ENCODE results near the gene OR14K1.
"Not testable (repeated sequence)": the region's sequence is repeated elsewhere in the genome, so short reads cannot be mapped to it uniquely, and the experiment has no call there.

OR14K1 gene
- total RNA-seq, result 0 reads per million in 2 experiments

- DNase-seq (ENCODE audit: low read depth), result no peak
These were observed at the start of gene OR14K1 for GRCh38 chr1:247738315-247738714. Gene OR14K1, plus strand, starts transcription at chr1:247738615. Its CDS starts 0 bp downstream, at chr1:247738615.

GRCh38 chr1:247701338-247701737 lies 37.1 kb upstream of the OR14K1 start:
- DNase-seq (ENCODE audit: low read depth), result no peak

- DNase-seq (ENCODE audit: low read depth), result not testable (repeated sequence)
These were observed 27.7 kb upstream of the OR14K1 start for GRCh38 chr1:247710681-247711080.

- DNase-seq (ENCODE audit: low read depth), result no peak
These were observed 24.7 kb upstream of the OR14K1 start for GRCh38 chr1:247713753-247714152.

GRCh38 chr1:247716546-247716945 lies 21.9 kb upstream of the OR14K1 start, which contains the start of gene OR6F1:
Gene OR6F1, minus strand, starts transcription at chr1:247716646. Its CDS starts 3,891 bp downstream, at chr1:247712755.
- no peak for DNase-seq (ENCODE audit: low read depth)

- DNase-seq (ENCODE audit: low read depth), result no peak
These were observed 17.2 kb upstream of the OR14K1 start for GRCh38 chr1:247721222-247721621.

GRCh38 chr1:247740721-247741120 lies 2.3 kb downstream of the OR14K1 start:
- DNase-seq (ENCODE audit: low read depth), result no peak

GRCh38 chr1:247741756-247742155 lies 3.3 kb downstream of the OR14K1 start:
- DNase-seq (ENCODE audit: low read depth), result no peak

- not testable (repeated sequence) for DNase-seq (ENCODE audit: low read depth)
These were observed 3.9 kb downstream of the OR14K1 start for GRCh38 chr1:247742215-247742760.

GRCh38 chr1:247746391-247746935 lies 8.0 kb downstream of the OR14K1 start:
- no peak for DNase-seq (ENCODE audit: low read depth)

GRCh38 chr1:247747616-247748015 lies 9.2 kb downstream of the OR14K1 start:
- no peak for DNase-seq (ENCODE audit: low read depth)

GRCh38 chr1:247748041-247748440 lies 9.6 kb downstream of the OR14K1 start, which contains the start of gene OR14A2:
Gene OR14A2, minus strand, starts transcription at chr1:247748141.
- no peak for DNase-seq (ENCODE audit: low read depth)

- DNase-seq (ENCODE audit: low read depth), result no peak
These were observed 11.5 kb downstream of the OR14K1 start for GRCh38 chr1:247749870-247750269.

GRCh38 chr1:247754311-247754710 lies 15.9 kb downstream of the OR14K1 start:
- DNase-seq (ENCODE audit: low read depth), result not testable (repeated sequence)

GRCh38 chr1:247760456-247760855 lies 22.0 kb downstream of the OR14K1 start, which contains the start of gene OR1C1:
Gene OR1C1, minus strand, starts transcription at chr1:247760556. Its CDS starts 2,150 bp downstream, at chr1:247758406.
- no peak for DNase-seq (ENCODE audit: low read depth)

GRCh38 chr1:247769603-247770002 lies 31.2 kb downstream of the OR14K1 start:
- no peak for DNase-seq (ENCODE audit: low read depth)
